GM19240 (cell line): ENCODE results near the gene GABRG3.

Experiments used
- DNase-seq: peaks from one replicate; pipeline ENCODE4 v3.0.0; 2011; ENCODE audit warnings: low spot score; ENCODE audit not compliant: insufficient read length

GABRG3 gene

DNA sequence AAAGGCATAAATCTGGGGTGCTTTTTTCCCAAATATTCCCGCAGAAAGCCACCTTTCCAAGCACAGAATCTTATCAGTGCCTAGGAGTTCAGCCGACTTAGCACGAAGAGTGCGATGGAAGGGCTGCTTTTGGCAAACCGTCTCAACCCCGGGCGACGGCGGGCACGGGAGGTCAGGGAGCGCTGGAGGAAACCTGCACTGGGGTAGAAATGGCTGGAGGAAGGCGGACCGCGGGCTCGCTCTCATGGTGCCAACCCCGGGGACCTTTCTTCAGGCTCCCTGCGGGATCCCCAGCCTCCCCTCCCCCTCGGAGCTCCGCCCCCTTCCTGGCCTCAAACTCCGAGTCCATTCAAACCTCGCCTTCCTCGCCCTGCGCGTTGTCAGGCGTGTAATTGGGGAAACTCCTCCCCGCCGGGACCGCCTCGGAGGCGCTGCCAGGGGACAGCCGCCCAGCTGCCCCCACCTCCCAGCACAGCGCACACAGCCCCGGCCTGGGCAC, at the start of gene GABRG3:
TSS of gene GABRG3 (plus strand) at position 470 of the 499 bp plus-strand sequence.
- DNase-seq: no peak

DNA sequence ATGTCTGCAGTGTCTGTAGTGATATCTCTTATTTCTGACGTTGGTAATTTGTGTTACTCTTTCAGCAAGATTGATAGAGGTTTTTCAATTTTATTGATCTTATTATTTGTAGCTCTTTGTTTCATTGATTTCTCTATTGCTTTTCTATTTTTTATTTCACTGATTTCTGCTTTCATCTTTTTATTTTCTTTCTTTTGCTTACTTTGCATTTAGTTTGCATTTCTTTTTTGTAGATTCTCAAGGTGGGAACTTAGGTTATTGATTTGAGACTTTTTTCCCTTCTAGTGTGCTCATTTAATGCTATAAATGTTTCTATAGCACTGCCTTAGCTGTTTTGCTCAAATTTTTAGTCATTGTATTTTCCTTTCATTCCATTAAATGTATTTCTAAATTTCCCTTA, 49.5 kb upstream of the GABRG3 start:
- no peak for DNase-seq

DNA sequence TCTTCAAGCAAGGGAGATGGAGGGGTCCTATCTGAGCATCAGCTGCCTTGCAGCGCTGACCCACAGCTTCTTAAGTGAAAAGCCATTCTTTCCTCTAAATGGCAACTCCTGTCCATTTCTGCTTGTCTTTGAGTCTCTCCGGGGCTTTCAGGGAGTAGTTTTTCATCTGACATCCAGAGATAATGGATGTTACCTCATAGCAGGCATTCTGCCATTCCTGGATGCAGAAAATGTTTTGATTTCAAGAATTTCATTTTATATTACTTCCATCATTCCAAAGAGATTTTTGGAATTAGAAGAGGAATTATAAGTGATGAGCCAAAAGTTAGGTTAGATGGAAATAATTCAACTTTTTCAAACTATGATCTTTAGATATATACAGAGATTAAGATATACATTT, 44.9 kb upstream of the GABRG3 start:
- DNase-seq: no peak

GRCh38 chr15:26928051-26928450, 42.9 kb upstream of the GABRG3 start:
- no peak for DNase-seq

DNA sequence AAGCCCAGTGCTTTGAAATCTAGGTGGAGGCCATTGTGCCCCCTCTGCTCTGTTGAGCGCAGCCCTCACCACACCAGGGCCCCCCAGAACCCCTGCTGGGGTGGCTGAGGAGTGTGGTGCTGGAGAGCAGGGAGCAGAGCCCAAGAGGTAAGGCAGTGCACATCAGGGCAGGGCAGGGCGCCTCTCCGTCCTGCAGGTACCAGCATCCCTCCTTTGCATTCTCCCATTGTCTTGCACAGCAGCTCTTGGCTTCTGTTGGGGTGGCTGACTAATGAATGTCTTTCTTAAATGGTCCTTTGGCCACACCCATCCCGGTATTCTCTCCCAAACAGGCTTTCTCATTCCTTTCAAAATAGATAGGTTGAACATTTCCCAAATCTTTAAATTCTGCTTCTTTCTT, 41.4 kb upstream of the GABRG3 start:
- no peak for DNase-seq

- no peak for DNase-seq
Measured at GRCh38 chr15:26934848-26935247, 36.1 kb upstream of the GABRG3 start.

DNA sequence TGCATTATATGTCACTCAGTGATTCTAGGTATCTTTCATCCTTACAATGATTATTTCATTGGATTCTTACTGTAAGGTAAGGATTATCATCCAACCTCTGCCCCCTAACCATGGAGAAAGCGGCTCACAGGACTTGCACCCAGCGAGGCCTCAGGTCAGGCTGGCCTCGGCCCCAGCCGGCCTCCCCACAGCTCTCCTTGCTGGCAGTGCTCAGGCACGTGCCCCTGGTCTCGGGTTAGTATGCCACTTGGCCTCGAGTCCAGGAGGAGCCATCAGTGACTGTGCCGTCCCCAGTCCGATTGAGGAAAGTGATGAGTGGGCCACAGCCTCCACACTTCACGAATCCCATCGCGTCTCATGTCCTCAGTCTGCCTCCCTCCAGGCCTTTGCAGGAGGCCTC, 35.7 kb upstream of the GABRG3 start:
- DNase-seq: no peak

- DNase-seq: no peak
Measured at GRCh38 chr15:26936502-26936901, 34.5 kb upstream of the GABRG3 start.

DNA sequence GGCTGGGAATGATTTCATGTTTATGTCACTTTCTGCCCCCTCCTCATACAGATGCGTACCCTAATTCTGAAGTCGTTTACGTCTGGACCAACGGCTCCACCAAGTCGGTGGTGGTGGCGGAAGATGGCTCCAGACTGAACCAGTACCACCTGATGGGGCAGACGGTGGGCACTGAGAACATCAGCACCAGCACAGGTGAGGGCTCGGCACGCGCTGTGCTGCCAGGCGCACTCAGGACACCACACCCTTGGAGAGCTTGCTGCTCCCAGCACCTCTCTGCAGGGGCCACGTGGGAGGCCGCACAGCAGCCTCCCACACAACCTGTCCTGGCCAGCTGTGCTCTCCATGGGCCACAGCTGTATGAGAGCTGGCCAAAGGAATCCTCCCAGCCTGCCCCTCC, 33.8 kb upstream of the GABRG3 start:
- DNase-seq: no peak

GRCh38 chr15:26939398-26939797, 31.6 kb upstream of the GABRG3 start:
- DNase-seq: no peak

DNA sequence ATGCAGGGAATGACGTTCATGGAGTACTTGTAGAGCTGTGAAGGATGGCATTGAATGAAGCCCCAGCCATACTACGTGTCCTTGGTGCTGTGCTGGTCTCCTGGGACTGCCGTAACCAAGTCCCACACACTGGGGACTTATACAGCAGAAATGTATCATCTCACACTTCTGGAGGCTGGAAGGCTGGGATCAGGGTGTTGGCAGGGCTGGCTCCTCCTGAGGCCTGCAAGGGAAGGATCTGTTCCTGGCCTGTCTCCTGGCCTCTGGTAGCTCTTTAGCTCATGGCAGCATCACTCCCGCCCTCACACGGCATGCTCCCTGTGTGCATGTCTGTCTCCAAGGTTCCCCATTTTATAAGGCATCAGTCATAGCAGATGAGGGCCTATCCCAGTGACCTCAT, 29.5 kb upstream of the GABRG3 start:
- DNase-seq: no peak

- DNase-seq: no peak
Measured at GRCh38 chr15:26943866-26944265, 27.1 kb upstream of the GABRG3 start.

- DNase-seq: no peak
Measured at GRCh38 chr15:26945046-26945445, 25.9 kb upstream of the GABRG3 start.

GRCh38 chr15:26950001-26950400, 21.0 kb upstream of the GABRG3 start:
- no peak for DNase-seq

DNA sequence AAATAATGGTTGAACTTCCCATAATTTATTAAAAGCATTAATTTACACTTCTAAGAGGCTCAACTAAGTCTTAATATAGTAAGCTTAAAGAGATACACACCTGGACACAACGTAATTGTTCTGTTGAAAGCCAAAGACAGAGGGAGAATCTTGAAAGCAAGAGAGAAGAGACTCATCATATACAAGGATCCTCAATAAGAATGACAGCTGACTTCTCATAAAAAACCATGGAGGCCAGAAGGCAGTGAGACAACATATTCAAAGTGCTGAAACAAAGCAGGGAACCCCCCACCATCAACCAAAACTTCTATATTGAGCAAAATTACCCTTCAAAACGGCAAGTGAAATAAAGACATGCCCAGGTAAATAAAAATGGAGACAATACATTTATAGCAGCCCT, 16.6 kb upstream of the GABRG3 start:
- DNase-seq: no peak

- no peak for DNase-seq
Measured at GRCh38 chr15:26967719-26968269, 3.2 kb upstream of the GABRG3 start.

DNA sequence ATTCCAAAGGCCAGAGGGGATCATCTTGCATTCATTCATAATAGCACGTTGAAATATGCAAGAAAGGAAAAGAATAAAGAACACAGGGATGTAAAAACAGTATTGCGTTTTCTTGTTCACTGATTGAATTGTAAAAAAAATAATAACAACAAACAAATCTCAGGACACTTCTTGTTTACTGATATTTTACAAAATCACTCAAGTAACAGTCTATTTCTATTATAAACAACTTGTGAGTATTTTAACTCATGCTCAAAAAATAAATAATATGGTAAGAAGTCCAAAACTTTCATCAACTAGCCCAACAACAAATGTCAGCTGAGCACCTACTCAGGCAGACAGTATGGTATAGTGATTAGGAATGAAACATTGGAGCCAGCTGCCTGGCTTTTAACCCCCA, 2.2 kb upstream of the GABRG3 start:
- no peak for DNase-seq

DNA sequence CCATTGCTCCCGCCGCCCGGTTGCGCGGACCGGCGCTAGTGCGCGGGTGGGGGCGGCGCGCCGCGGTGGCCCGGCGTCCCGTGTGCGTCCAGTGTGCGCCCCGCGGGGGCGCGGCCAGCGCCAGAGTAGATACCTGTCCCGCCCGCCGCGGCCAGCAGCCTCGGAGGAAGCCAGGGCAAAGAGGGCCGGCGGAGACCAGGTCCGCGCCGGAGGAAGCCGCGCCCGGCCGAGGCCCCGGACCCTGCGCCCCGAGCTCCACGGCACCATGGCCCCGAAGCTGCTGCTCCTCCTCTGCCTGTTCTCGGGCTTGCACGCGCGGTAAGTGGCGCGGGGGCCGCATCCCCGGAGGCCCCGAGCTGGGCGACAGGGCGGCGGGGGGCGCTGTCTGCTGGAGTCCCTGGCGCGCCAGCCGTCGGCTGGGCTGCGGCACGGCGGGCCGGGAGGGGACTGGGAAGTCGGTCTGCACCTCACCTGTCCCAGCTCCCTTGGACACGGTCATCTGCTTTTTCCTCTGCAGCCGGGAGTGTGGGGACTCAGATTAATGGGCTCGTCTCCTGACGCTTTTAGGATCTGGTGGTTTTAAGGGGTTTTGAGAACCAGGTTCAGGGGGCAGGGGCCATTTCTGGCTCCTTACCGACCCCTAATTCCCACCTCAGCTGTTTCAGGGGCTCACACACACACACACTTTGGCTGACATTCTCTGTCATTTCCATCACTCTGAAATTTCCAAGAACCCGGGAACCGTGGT, 464 bp downstream of the GABRG3 start:
- no peak for DNase-seq

- DNase-seq: no peak
Measured at GRCh38 chr15:26972636-26973035, 1.7 kb downstream of the GABRG3 start.

DNA sequence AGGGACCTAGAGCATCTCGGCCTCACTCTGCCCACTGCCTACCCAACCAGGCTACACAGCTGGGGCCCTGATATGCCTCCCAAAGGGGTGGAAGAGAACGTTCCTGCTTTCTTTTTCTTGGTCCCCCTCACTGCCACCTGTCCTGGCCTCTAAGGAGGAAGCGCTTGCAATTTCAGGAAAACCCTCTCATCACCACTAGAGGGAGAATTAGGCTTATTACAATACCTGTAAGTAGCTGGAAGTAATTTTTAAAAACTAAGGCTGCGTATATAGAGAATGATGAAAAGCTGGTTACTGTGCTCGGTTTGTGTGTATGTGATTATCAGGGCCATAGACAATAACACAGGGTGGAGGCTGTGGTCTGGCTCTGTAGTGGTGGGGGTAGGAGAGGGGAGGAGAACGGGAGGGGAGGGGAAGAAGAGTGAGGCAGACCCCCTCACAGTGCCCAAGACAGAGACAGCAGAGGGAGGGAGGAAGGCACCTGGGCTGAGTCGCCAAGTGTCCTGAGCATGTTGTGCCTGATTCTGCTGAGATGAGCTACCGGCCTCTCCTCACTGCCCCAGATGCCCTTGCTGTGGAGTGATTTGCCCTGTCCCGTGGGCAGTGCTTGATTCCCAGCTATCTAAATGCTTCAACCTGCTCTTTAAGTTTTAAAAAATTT, 3.3 kb downstream of the GABRG3 start:
- DNase-seq: no peak

GRCh38 chr15:26981492-26981891, 10.5 kb downstream of the GABRG3 start:
- DNase-seq: no peak

GRCh38 chr15:26983822-26984221, 12.8 kb downstream of the GABRG3 start:
- no peak for DNase-seq

DNA sequence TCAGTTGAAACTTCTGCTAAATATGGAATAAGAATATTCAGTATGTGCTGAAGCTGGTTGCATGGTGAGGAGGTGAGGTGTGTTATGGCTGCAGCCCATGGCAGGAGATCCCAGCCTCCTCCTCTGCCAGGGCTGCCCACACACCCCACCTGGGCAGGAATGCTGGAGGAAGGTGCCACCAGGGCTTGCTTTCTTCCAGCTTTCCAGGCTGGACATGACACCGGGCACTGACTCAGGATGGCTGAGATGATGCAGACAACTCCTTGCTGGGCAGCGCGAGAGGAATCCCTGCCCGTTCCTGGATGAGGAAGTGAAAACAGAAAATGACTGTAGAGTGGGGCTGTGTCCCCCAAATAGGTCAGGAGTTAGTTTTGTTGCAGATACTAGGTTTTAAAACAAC, 14.1 kb downstream of the GABRG3 start:
- no peak for DNase-seq
